Activated CD8-positive, alpha-beta T cell treated with anti-CD3 and anti-CD28 coated beads for 36 hours (primary cell): ENCODE data around the gene KAT2A. TPM values are rescaled to one million over a fixed set of nuclear protein-coding genes. Genes with fewer than 3 reads are reported as not detected.

ENCODE experiments used
- ATAC-seq: fragments of 200-7000 bp; cut with Tn5 transposase; one replicate; pipeline ENCODE4 v1.10.0; 2021; ENCODE audit warnings: mild to moderate bottlenecking, moderate library complexity
- CTCF ChIA-PET: fragments of 350-600 bp; sonication (Branson Sonifier 250); formaldehyde crosslinking; loops from one replicate; lab custom pipeline; 2021; ENCODE audit warnings: antibody characterized with exemption; lab: Charles Lee
- POLR2A ChIA-PET: fragments of 350-600 bp; sonication (Branson Sonifier 250); formaldehyde crosslinking; loops from one replicate; lab custom pipeline; 2021; ENCODE audit warnings: antibody characterized with exemption; lab: Charles Lee
- DNase-seq: peaks from one replicate; pipeline ENCODE4 v3.0.0-alpha.2; 2020
- H3K27ac Mint-ChIP-seq: one replicate; pipeline ENCODE4 v1.8.0; 2021; ENCODE audit warnings: mild to moderate bottlenecking, mixed read lengths
- H3K27me3 Mint-ChIP-seq: one replicate; pipeline ENCODE4 v1.8.0; 2021; ENCODE audit warnings: mixed read lengths
- H3K36me3 Mint-ChIP-seq: one replicate; pipeline ENCODE4 v1.8.0; 2021; ENCODE audit warnings: low read depth, mixed read lengths
- H3K4me1 Mint-ChIP-seq: one replicate; pipeline ENCODE4 v1.8.0; 2021; ENCODE audit warnings: low read depth, mixed read lengths
- H3K4me3 Mint-ChIP-seq: one replicate; pipeline ENCODE4 v1.8.0; 2021; ENCODE audit warnings: mild to moderate bottlenecking, moderate library complexity, mixed read lengths
- H3K9me3 Mint-ChIP-seq: one replicate; pipeline ENCODE4 v1.8.0; 2021; ENCODE audit warnings: mixed read lengths
- CTCF ChIP-seq: fragments of 200-600 bp; IDR thresholded peaks from one replicate; pipeline ENCODE4 v1.8.0; 2022; ENCODE audit warnings: antibody characterized with exemption, mild to moderate bottlenecking
- intact Hi-C: fragments of 100-400 bp; cut with micrococcal nuclease; formaldehyde crosslinking; loops from one replicate; pipeline ENCODE4 v1.10.0; 2022
- total RNA-seq, 2 experiments: library from RNA; stranded (reverse); gene quantifications; one replicate each; pipeline ENCODE4 v1.2.3, GENCODE V29; 2021

KAT2A gene
- total RNA-seq, 2 experiments from 2014 or later: 49.2 to 50.2 TPM

DNA sequence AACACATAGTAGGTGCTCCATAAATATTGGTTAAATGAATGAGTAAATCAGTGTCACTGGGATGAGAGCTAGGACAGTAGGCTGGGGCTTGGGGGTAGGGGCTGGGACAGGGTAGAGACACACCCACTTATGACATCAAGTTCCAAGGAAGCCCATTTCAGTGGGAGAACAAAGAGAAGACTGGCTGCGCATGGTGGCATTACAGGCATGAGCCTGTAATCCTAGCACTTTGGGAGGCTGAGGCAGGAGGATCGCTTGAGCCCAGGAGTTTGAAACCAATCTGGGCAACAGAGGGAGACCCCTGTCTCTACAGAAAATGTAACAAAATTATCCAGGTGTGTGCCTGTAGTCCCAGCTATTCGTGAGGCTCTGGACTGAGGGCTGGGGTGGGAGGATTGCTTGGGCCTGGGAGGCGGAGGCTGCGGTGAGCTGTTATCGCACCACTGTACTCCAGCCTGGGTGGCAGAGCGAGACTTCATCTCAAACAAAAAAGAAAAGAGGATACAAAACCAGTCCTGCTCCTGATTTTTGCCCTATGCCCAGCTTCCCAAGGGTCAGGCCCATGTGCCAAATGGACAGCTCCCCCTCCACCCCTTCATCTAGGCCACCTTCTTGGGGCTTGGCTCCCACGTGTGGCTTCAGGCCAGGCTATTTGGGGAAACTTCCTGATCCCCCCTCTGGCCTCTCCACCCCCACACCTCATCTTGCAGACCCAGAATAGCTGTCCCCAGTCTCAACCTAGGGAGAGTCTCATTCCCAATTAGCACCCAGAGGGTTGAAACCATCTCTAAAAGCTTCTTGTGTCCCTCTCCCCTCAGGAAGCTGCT lies 30.0 kb downstream of the KAT2A start:
- intact Hi-C loops: no loop called here
- ChIA-PET POLR2A (interaction anchor here (0.9 to 1.1 kb wide), 3 partner anchors 19 to 152 kb away, joined by 3 to 4 read pairs (median 4); no protein-coding TSS in a partner anchor), CTCF (interaction anchor here (0.9 to 2.8 kb wide), 7 partner anchors 10 to 72 kb away, joined by 3 to 12 read pairs (median 5); partner anchors contain the start of gene NKIRAS2)
- H3K27ac Mint-ChIP-seq: no peak overlapping the region
- H3K36me3 Mint-ChIP-seq: no peaks in the 10 kb centered on the region
- no peak for TF ChIP-seq CTCF
- H3K27me3 Mint-ChIP-seq: peaks cover 4% of the 10 kb centered on the region
- no peak for DNase-seq
- no peaks in the 10 kb centered on the region for H3K4me1 Mint-ChIP-seq
- no peaks in the 10 kb centered on the region for H3K9me3 Mint-ChIP-seq
- ATAC-seq: no peak
- H3K4me3 Mint-ChIP-seq: no peak overlapping the region

DNA sequence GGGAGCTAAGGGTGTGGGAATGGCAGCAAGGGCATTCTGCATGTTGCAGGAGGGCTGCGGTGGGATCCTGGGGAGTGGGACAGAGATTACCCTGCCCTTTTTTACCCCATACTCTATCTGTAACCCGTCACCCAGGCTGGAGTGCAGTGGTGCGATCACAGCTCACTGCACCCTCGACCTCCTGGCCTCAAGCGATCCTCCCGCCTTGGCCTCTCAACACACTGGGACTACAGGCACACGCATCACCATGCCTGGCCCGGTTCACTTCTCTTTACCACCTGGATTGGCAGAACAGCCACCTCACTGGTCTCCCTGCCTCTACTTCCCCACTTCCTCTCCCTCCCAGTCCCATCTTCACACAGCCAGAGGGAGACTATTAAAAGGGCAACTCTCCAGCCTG lies 32.4 kb downstream of the KAT2A start:
- intact Hi-C loops: no loop called here
- Mint-ChIP-seq H3K27me3 (peaks cover 1% of the 10 kb centered on the region), H3K27ac (no peak overlapping the region), H3K36me3 (no peaks in the 10 kb centered on the region), H3K4me1 (no peaks in the 10 kb centered on the region), H3K9me3 (no peaks in the 10 kb centered on the region), H3K4me3 (no peak overlapping the region)
- CTCF ChIA-PET: interaction anchor here (0.7 to 1.3 kb wide), 2 partner anchors 13 to 141 kb away, joined by 3 to 4 read pairs; no protein-coding TSS in a partner anchor
- ATAC-seq (no peak), DNase-seq (no peak)
- POLR2A ChIA-PET: interaction anchor here (1.0 kb wide), 1 partner anchor 12 kb away, joined by 3 read pairs; no protein-coding TSS in a partner anchor
- no peak for TF ChIP-seq CTCF

- Mint-ChIP-seq H3K4me3 (no peak overlapping the region), H3K4me1 (no peaks in the 10 kb centered on the region), H3K36me3 (no peaks in the 10 kb centered on the region), H3K9me3 (no peaks in the 10 kb centered on the region), H3K27me3 (peaks cover 1% of the 10 kb centered on the region), H3K27ac (no peak overlapping the region)
- ATAC-seq: no peak
- ChIA-PET POLR2A (interaction anchor here (0.7 to 1.0 kb wide), 2 partner anchors 11 to 69 kb away, joined by 3 read pairs; no protein-coding TSS in a partner anchor), CTCF (interaction anchor here (0.7 to 1.2 kb wide), 2 partner anchors 13 to 21 kb away, joined by 3 to 5 read pairs; no protein-coding TSS in a partner anchor)
- no peak for DNase-seq
- intact Hi-C loops: no loop called here
- TF ChIP-seq CTCF: no peak
These were observed 33.1 kb downstream of the KAT2A start for GRCh38 chr17:42087736-42088705.

- ChIA-PET CTCF (interaction anchor here (0.7 to 1.2 kb wide), 2 partner anchors 14 to 20 kb away, joined by 3 to 5 read pairs; no protein-coding TSS in a partner anchor), POLR2A (interaction anchor here (0.7 kb wide), 1 partner anchor 68 kb away, joined by 3 read pairs; no protein-coding TSS in a partner anchor)
- no peak for ATAC-seq
- H3K4me3 Mint-ChIP-seq: no peak overlapping the region
- DNase-seq: no peak
- intact Hi-C loops: no loop called here
- no peaks in the 10 kb centered on the region for H3K4me1 Mint-ChIP-seq
- no peak overlapping the region for H3K27ac Mint-ChIP-seq
- no peaks in the 10 kb centered on the region for H3K9me3 Mint-ChIP-seq
- peaks cover 1% of the 10 kb centered on the region for H3K27me3 Mint-ChIP-seq
- no peak for TF ChIP-seq CTCF
- no peaks in the 10 kb centered on the region for H3K36me3 Mint-ChIP-seq
These were observed 34.0 kb downstream of the KAT2A start for GRCh38 chr17:42087042-42087701.
